NB4 (cell line): ENCODE results near the gene GALNT10.
A peak's percentile ranks its signal among the peaks of the same experiment; 100 is the strongest.

Experiments used
- DNase-seq: peaks from one replicate; pipeline ENCODE4 v3.0.0; 2010; ENCODE audit warnings: low read depth
- H3K4me3 ChIP-seq: one replicate; pipeline ENCODE4 v1.5.1; 2011; ENCODE audit warnings: mild to moderate bottlenecking, low read depth, low read length, moderate library complexity
- MAX ChIP-seq: IDR thresholded peaks from 2 replicates; pipeline ENCODE4 v1.6.1; 2011; ENCODE audit warnings: low read depth, low read length
- MYC ChIP-seq: IDR thresholded peaks from 2 replicates; pipeline ENCODE4 v1.6.1; 2011; ENCODE audit warnings: low read depth, low read length
- POLR2A ChIP-seq: IDR thresholded peaks from 2 replicates; pipeline ENCODE4 v1.6.1; 2011; ENCODE audit warnings: mild to moderate bottlenecking; ENCODE audit not compliant: insufficient read length; ENCODE audit errors: extremely low read depth
- TF ChIP-seq, protein P1 (sequence below): IDR thresholded peaks from one replicate; pipeline ENCODE4 v1.5.1; 2012; ENCODE audit warnings: low read depth, low read length

GALNT10 gene

DNA sequence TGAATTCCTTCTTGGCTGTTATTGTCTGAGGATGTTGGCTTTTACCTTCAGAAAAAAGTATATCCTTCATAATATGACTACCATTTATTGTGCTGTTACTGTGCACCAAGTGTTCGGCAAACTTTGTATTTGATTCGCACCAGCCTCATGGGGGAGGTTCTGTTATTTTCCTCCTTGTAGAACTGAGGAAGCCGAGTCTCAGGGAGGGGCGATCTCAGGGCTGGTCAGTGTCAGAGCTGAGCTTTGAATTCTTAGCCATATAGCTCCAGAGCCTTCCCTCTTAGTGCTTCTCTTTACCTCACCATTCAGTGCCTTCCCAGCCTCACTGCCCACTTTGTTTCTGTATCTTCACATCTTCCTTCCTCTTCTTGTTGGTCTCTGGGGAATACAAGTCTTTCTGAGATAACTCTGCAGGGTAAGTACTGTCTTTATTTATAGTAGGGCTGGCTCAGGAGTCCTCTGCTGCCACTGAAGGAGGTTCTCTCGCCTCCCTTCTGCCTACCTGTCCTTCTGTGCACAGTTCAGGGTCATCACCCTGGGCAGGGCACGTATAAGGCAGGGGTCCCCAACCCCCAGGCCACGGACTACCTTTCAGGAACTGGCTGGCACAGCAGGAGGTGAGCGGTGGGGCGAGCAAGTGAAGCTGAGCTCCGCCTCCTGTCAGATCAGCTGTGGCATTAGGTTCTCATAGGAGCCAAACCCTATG, 48.4 kb downstream of the GALNT10 start:
- no peak overlapping the region for H3K4me3 ChIP-seq
- TF ChIP-seq, protein P1, sequence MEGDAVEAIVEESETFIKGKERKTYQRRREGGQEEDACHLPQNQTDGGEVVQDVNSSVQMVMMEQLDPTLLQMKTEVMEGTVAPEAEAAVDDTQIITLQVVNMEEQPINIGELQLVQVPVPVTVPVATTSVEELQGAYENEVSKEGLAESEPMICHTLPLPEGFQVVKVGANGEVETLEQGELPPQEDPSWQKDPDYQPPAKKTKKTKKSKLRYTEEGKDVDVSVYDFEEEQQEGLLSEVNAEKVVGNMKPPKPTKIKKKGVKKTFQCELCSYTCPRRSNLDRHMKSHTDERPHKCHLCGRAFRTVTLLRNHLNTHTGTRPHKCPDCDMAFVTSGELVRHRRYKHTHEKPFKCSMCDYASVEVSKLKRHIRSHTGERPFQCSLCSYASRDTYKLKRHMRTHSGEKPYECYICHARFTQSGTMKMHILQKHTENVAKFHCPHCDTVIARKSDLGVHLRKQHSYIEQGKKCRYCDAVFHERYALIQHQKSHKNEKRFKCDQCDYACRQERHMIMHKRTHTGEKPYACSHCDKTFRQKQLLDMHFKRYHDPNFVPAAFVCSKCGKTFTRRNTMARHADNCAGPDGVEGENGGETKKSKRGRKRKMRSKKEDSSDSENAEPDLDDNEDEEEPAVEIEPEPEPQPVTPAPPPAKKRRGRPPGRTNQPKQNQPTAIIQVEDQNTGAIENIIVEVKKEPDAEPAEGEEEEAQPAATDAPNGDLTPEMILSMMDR = no peak
- no peak for TF ChIP-seq MYC
- no peak for TF ChIP-seq POLR2A
- peak; percentile 68 for DNase-seq

- TF ChIP-seq, protein P1 = no peak
- TF ChIP-seq POLR2A (no peak), MYC (no peak), MAX (no peak)
- H3K4me3 ChIP-seq = no peak overlapping the region
- DNase-seq = no peak
These were observed 50.1 kb downstream of the GALNT10 start for GRCh38 chr5:154240595-154240994.

DNA sequence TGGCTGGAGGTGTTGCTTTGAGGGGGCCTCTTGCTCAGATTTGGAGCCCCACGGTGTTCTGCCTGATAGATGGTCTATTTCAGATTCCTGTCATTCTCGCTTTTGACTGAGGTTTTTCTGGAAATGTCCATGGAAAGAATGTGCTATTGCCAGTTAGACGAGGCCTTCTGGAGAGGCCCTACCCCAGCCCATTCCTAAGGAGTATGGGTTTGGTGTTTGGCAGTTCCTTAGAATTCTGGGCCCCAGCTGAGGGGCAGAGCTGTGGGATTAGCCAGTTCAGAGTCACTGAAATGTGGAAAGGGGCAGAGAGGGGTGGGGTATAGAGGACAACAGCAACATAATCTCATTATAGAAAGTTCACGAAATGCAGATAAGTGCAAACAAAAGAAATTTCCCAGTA, 50.5 kb downstream of the GALNT10 start:
- no peak for DNase-seq
- TF ChIP-seq, protein P1 = no peak
- TF ChIP-seq MYC (no peak), POLR2A (no peak), MAX (no peak)
- no peak overlapping the region for H3K4me3 ChIP-seq

DNA sequence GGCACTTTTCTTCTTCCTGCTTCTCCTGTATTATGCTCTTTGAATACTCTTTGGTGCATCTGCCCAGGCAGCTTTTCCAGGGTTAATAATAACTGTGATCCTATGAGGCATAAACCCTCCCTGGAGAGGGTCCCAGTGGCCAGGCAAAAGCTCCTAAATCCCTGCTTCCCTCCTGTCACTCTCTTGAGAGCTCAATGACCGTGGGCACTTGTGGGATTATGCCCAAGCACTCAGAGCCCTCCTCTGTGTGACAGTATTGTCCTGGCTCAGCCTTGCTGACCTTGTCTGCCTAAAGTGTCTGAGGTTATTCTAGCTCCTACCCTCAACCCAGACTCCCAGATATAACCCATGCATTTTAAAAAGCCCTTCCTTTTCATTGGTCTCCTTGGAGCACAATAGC, 51.9 kb downstream of the GALNT10 start:
- TF ChIP-seq, protein P1 = no peak
- TF ChIP-seq MAX (no peak), POLR2A (no peak), MYC (no peak)

GRCh38 chr5:154242964-154243376, 52.4 kb downstream of the GALNT10 start:
- DNase-seq = peak; percentile 15
- H3K4me3 ChIP-seq = no peak overlapping the region
- TF ChIP-seq POLR2A (no peak), MYC (no peak), MAX (no peak)
- TF ChIP-seq, protein P1 = no peak

More for the DNA sequence above, 51.9 kb downstream of the GALNT10 start:
- H3K4me3 ChIP-seq = no peak overlapping the region
- DNase-seq = no peak

- no peak for DNase-seq
- TF ChIP-seq POLR2A (no peak), MAX (no peak)
- TF ChIP-seq, protein P1 = no peak
- no peak overlapping the region for H3K4me3 ChIP-seq
These were observed 53.2 kb downstream of the GALNT10 start for GRCh38 chr5:154243736-154244135.
